ENCODE measurements around the gene GPX2. TPM values are rescaled to one million over a fixed set of nuclear protein-coding genes. Genes with fewer than 3 reads are reported as not detected.

Gene GPX2
- total and polyA plus RNA-seq, 2 of the 8 experiments (the other 6 are each of a cell fraction or from before 2014, with no cell fraction given) = 0.30 to 0.89 TPM

DNA sequence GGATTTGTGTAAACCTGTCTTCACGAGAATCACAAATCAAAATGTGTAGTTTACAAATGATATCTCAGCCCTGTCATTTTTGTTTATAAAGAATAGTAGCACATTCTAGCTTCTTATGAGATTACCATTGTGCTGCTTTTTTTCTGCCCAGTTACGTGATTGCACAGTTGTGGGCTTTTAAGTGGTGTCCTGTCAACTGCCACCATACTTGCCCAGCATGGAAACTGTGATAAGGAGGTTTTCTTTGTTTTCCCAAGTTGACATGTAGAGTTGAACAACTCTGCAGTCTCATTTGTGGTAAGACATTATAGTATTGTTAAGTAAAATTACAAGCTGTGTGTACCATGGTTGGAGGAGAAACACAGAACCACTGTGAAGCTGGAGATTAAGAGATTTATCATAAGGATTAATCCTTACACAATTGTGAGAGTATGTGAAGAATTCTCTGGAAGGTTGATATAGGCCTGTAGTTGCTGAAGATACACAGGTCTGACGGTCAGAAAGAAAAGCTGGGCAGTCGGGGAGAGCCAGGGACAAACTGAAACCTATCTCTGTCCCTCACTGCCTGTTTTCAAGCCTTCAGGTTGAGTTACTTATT is 16.0 kb downstream of the GPX2 start:
- DNase-seq (ENCODE audit: low read depth in 1 of 2, low spot score in 2 of 2) (no peak), FAIRE-seq (no peak)
- H3K23ac ChIP-seq (ENCODE audit: insufficient read length) = no peak overlapping the region
- H3K4me1 ChIP-seq (replicated peaks in 1 of 4; ENCODE audit: control insufficient read depth in 3 of 4, insufficient read depth in 4 of 4, low read length in 3 of 4) = peaks cover 0 to 3% (median 0%) of the 10 kb centered on the region in 4 experiments; a peak in 1 of 7 replicates
- H3K18ac ChIP-seq (ENCODE audit: extremely low read depth, low read length) = no peak overlapping the region
- TF ChIP-seq RNF2 (IDR thresholded peaks at IDR 0.05; ENCODE audit: borderline replicate concordance, low read depth, low read length, missing control alignments, poor library complexity, severe bottlenecking) (no peak), SAP30 (IDR thresholded peaks at IDR 0.05; ENCODE audit: insufficient read depth, insufficient replicate concordance, low read length) (no peak), JUND (IDR thresholded peaks at IDR 0.05; ENCODE audit: low read length) (no peak), MAFK (IDR thresholded peaks at IDR 0.05; ENCODE audit: low read depth, low read length) (no peak), EGR1 (IDR thresholded peaks at IDR 0.05; ENCODE audit: borderline replicate concordance, low read depth, low read length) (no peak), BRCA1 (IDR thresholded peaks at IDR 0.05; ENCODE audit: low read depth, low read length) (no peak), RXRA (IDR thresholded peaks at IDR 0.05; ENCODE audit: insufficient read depth, low read depth, low read length) (no peak)
- TF ChIP-seq, protein P1, sequence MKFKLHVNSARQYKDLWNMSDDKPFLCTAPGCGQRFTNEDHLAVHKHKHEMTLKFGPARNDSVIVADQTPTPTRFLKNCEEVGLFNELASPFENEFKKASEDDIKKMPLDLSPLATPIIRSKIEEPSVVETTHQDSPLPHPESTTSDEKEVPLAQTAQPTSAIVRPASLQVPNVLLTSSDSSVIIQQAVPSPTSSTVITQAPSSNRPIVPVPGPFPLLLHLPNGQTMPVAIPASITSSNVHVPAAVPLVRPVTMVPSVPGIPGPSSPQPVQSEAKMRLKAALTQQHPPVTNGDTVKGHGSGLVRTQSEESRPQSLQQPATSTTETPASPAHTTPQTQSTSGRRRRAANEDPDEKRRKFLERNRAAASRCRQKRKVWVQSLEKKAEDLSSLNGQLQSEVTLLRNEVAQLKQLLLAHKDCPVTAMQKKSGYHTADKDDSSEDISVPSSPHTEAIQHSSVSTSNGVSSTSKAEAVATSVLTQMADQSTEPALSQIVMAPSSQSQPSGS (IDR thresholded peaks at IDR 0.05; ENCODE audit: low read length) = no peak
- H2AFZ ChIP-seq (ENCODE audit: low read length) = no peak overlapping the region
- H2BK120ac ChIP-seq (replicated peaks; ENCODE audit: low read depth, low read length) = no peak overlapping the region
- no peaks in the 10 kb centered on the region for H3K23me2 ChIP-seq (ENCODE audit: low read depth, low read length)
- no peak overlapping the region for H3K4me3 ChIP-seq (ENCODE audit: extremely low read depth in 1 of 4, insufficient read depth in 2 of 4, low read depth in 3 of 4, low read length in 4 of 4)
- 94% methylated on average over 4 of the region's 4 CpGs; no CpG with 5 or more reads in 1 of the 2 experiments for WGBS, 2 experiments (ENCODE audit: extremely low coverage in 1 of 2, insufficient coverage in 1 of 2, insufficient read length in 1 of 2, insufficient replicate concordance in 2 of 2, low coverage in 1 of 2, low lambda C conversion rate in 2 of 2, missing lambda C conversion rate in 1 of 2)
- H4K8ac ChIP-seq (ENCODE audit: extremely low read depth, insufficient read depth, low read length) = no peak overlapping the region
- no peak overlapping the region for H4K5ac ChIP-seq (ENCODE audit: insufficient read length, low read depth, low read length)
- H3K36me3 ChIP-seq (ENCODE audit: control insufficient read depth in 2 of 4, insufficient read depth in 4 of 4, low read length in 3 of 4) = peaks cover 4 to 29% (median 9%) of the 10 kb centered on the region in 4 experiments
- H3K9me3 ChIP-seq (ENCODE audit: insufficient read depth in 2 of 2, low read depth in 1 of 2, low read length in 1 of 2) = no peaks in the 10 kb centered on the region
- no peak overlapping the region for H2BK20ac ChIP-seq (ENCODE audit: low read length)
- H3K27ac ChIP-seq (ENCODE audit: low read depth, low read length) = no peak overlapping the region
- H2BK12ac ChIP-seq (ENCODE audit: low read depth, low read length) = no peak overlapping the region
- no peaks in the 10 kb centered on the region for H4K20me1 ChIP-seq (replicated peaks in 1 of 2; ENCODE audit: control insufficient read depth in 1 of 2, insufficient read depth in 2 of 2, low read length in 2 of 2)
- H2AK5ac ChIP-seq (ENCODE audit: low read depth, low read length) = no peak overlapping the region
- H4K91ac ChIP-seq (replicated peaks; ENCODE audit: insufficient read length, low read length) = no peak overlapping the region
- H3K9ac ChIP-seq (replicated peaks in 1 of 4; ENCODE audit: extremely low read depth in 1 of 4, low read depth in 3 of 4, low read length in 3 of 4) = no peak overlapping the region
- H2BK15ac ChIP-seq (ENCODE audit: low read length) = no peak overlapping the region
- H3K4ac ChIP-seq (replicated peaks; ENCODE audit: insufficient read length, low read depth, low read length) = no peak overlapping the region
- POLR2A ChIA-PET (ENCODE audit: partially characterized antibody) = interaction anchor here (0.8 to 2.0 kb wide), 4 partner anchors 9 to 19 kb away, joined by 3 to 7 read pairs (median 4); partner anchors contain the start of genes CHURC1 and GPX2
- H3K4me2 ChIP-seq (ENCODE audit: insufficient read depth in 1 of 2, low read depth in 2 of 2, low read length in 2 of 2) = no peak overlapping the region
- CTCF ChIA-PET (ENCODE audit: partially characterized antibody) = interaction anchor here (0.9 to 1.5 kb wide), 5 partner anchors 10 to 104 kb away, joined by 3 to 7 read pairs (median 4); no protein-coding TSS in a partner anchor
- no peak overlapping the region for H2BK5ac ChIP-seq (ENCODE audit: low read depth, low read length)
- no peaks in the 10 kb centered on the region for H3K79me1 ChIP-seq (ENCODE audit: low read depth, low read length)
- H3K79me2 ChIP-seq (ENCODE audit: control insufficient read depth in 1 of 2, insufficient read depth in 2 of 2, low read length in 2 of 2) = no peaks in the 10 kb centered on the region
- H3K14ac ChIP-seq (ENCODE audit: insufficient read length) = no peak overlapping the region
- H3K56ac ChIP-seq (replicated peaks; ENCODE audit: insufficient read length, low read depth, low read length) = no peak overlapping the region
- no peaks in the 10 kb centered on the region for H3K27me3 ChIP-seq (replicated peaks in 1 of 4; ENCODE audit: control insufficient read depth in 3 of 4, extremely low read depth in 1 of 4, insufficient read depth in 3 of 4, low read length in 3 of 4)
